ENCODE data around the gene PNCK.

DNA sequence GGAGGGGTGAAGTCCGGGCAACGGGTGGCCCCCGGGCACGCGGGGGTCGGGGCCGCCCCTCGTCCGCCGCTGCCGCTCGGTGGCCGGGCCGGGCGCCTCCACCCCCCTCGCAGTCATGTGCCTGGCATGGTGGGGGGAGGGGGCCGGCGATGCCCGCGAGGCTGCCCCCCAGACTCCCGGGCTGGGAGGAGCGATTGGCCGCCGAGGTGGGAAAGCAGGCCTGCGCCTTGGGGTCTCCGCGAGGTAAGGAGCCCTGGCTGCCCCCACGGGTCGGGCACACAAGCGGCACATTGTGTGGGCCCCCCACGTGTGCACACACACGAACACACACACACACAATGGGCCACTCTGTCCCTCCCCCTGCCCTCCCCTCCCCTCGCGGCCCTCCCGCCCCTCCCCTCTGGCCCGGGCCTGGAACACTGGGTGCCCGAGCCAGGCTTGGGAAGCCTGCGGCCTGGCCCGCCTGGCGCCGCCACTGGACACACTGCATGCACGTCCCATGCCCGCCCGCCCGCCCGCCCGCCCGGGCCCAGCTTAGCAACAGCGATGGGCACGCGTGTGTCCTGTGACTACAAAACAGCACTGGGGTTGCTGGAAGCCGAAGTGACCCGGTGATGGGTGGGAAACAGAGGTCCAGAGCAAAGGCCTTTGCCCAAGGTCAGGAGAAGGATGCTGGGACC lies 15.4 kb upstream of the PNCK start:
- TF ChIP-seq CTCF (IDR thresholded peaks at IDR 0.05) (no peak), POLR2AphosphoS5 (IDR thresholded peaks at IDR 0.05) (no peak), POLR2A (IDR thresholded peaks at IDR 0.05) (no peak), EP300 (IDR thresholded peaks at IDR 0.05) (no peak)

All from sigmoid colon (tissue), 4 donors.